ENCODE measurements around the gene DMRT3. TPM values are rescaled to one million over a fixed set of nuclear protein-coding genes. Genes with fewer than 3 reads are reported as not detected.

Gene DMRT3
- total and polyA plus RNA-seq, 9 of the 15 experiments (the other 6 are each of a cell fraction or from before 2014, with no cell fraction given) = not detected

DNA sequence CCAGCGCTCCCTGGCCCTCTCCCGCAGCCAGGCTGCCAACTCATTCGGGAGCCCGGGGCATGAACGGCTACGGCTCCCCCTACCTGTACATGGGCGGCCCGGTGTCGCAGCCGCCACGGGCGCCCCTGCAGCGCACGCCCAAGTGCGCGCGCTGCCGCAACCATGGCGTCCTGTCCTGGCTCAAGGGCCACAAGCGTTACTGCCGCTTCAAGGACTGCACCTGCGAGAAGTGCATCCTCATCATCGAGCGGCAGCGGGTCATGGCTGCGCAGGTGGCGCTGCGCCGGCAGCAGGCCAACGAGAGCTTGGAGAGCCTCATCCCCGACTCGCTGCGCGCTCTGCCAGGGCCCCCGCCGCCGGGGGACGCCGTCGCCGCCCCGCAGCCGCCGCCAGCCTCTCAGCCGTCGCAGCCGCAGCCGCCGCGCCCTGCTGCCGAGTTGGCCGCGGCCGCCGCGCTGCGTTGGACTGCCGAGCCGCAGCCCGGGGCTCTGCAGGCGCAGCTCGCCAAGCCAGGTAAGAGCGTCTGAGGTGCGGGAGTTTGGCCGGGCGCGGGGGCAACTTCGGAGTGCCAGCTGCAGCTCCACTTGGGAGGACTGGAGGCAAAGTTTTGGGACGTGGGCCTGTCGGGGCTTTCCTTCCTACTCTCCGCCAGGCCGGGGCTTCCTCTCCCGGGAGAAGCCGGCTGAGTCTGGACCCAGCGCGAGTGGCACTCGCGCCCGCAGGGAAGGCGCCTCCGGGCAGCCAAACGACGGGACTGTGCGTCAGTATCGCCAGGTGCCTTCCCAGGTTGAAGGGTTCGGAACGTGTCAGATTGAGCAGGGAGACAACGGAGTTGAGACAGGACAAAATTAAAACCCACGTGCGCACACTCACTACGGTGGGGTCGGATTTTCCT lies 735 bp downstream of the DMRT3 start:
- H3K27me3 ChIP-seq (ENCODE audit: control insufficient read depth in 2 of 2, insufficient read depth in 2 of 2, low read length in 2 of 2) = peaks cover 0 to 45% of the 10 kb centered on the region in 2 experiments; a peak in 2 of 5 replicates

More for the DNA sequence above, 735 bp downstream of the DMRT3 start:
- no peak overlapping the region for H2AFZ ChIP-seq (ENCODE audit: low read depth, low read length)
- no peaks in the 10 kb centered on the region; a peak in 1 of 5 replicates for H3K4me1 ChIP-seq (replicated peaks in 1 of 2; ENCODE audit: control insufficient read depth in 2 of 2, insufficient read depth in 2 of 2, low read length in 2 of 2)
- H3K9ac ChIP-seq (ENCODE audit: insufficient read depth in 1 of 2, low read depth in 2 of 2, low read length in 2 of 2) = no peak overlapping the region
- H3K4me3 ChIP-seq = no peak overlapping the region
- intact Hi-C loops (cut with micrococcal nuclease) (no loop called here), in situ Hi-C loops (cut with MboI) (no loop called here)
- no peak overlapping the region for H3K4me2 ChIP-seq (ENCODE audit: insufficient read depth, low read length)
- no peaks in the 10 kb centered on the region for H3K36me3 ChIP-seq (ENCODE audit: control insufficient read depth, insufficient read depth, low read length)
- 11% methylated on average over 37 of the region's 92 CpGs for WGBS (ENCODE audit: insufficient coverage, low coverage, missing lambda C conversion rate)
- H4K20me1 ChIP-seq (replicated peaks; ENCODE audit: control insufficient read depth, insufficient read depth, low read length) = no peaks in the 10 kb centered on the region
- ChIA-PET CTCF (ENCODE audit: low intra/inter-chr PET ratio) (no interaction called here), POLR2A (no interaction called here)
- H3K27ac ChIP-seq (ENCODE audit: extremely low read depth, low read depth, low read length) = no peak overlapping the region
- no peaks in the 10 kb centered on the region for H3K79me2 ChIP-seq (ENCODE audit: control insufficient read depth, insufficient read depth, low read length)
- BruUV-seq (replicated peaks) = no TSS peak
- no peaks in the 10 kb centered on the region for H3K9me1 ChIP-seq (ENCODE audit: control insufficient read depth, insufficient read depth, low read length)
- H3K9me3 ChIP-seq (replicated peaks; ENCODE audit: control insufficient read depth, insufficient read depth, low read depth, low read length) = no peaks in the 10 kb centered on the region
- FAIRE-seq (no peak), ATAC-seq (no peak), DNase-seq (ENCODE audit: extremely low read depth in 1 of 4, low spot score in 3 of 4) (no peak)
- no peak for TF ChIP-seq DIDO1 (tag; IDR thresholded peaks at IDR 0.05; ENCODE audit: low read depth)
- no peak for TF ChIP-seq HNRNPLL (IDR thresholded peaks at IDR 0.05; ENCODE audit: low read depth, low read length, poor library complexity, severe bottlenecking)
- TF ChIP-seq PHF20 (IDR thresholded peaks at IDR 0.05; ENCODE audit: partially characterized antibody) = no peak
- no peak for TF ChIP-seq HMG20A (CRISPR knock-in tag; conservative IDR thresholded peaks at IDR 0.05)
- TF ChIP-seq ZNF274 (IDR thresholded peaks at IDR 0.05; ENCODE audit: borderline replicate concordance, low read depth, low read length) = no peak
- no peak for TF ChIP-seq TBL1XR1 (IDR thresholded peaks at IDR 0.05; ENCODE audit: low read length in 2 of 2)
- no peak for TF ChIP-seq ETV6 (IDR thresholded peaks at IDR 0.05; ENCODE audit: borderline replicate concordance in 1 of 2, low read depth in 2 of 2, low read length in 1 of 2)
- TF ChIP-seq ETV6 (CRISPR knock-in tag; IDR thresholded peaks at IDR 0.05; ENCODE audit: borderline replicate concordance) = no peak
- no peak for TF ChIP-seq FOSL1 (tag; conservative IDR thresholded peaks at IDR 0.05)
- no peak for TF ChIP-seq ZNF695 (CRISPR knock-in tag; IDR thresholded peaks at IDR 0.05)
- no peak for TF ChIP-seq TSC22D4 (tag; IDR thresholded peaks at IDR 0.05)
- no peak for TF ChIP-seq ZNF239 (CRISPR knock-in tag; IDR thresholded peaks at IDR 0.05)
- TF ChIP-seq GMEB1 (CRISPR knock-in tag; IDR thresholded peaks at IDR 0.05) = no peak
- TF ChIP-seq ZNF764 (CRISPR knock-in tag; IDR thresholded peaks at IDR 0.05; ENCODE audit: low read depth) = no peak
- no peak for TF ChIP-seq RNF2 (IDR thresholded peaks at IDR 0.05)
- TF ChIP-seq RREB1 (CRISPR knock-in tag; IDR thresholded peaks at IDR 0.05) = no peak

All from K562 (cell line).